DOHH2 (cell line): ENCODE data around the gene PELI3.

ENCODE experiments used
- EZH2phosphoT487 ChIP-seq: fragments of 200-600 bp; sonication (generic); IDR thresholded peaks from 2 replicates; pipeline ENCODE4 v1.6.1; 2017; ENCODE audit warnings: borderline replicate concordance, mild to moderate bottlenecking, antibody characterized with exemption, low read length, moderate library complexity, mixed read lengths
- TF ChIP-seq, protein P1 (sequence below): fragments of 200-600 bp; sonication (generic); IDR thresholded peaks from one replicate; pipeline ENCODE4 v1.5.1; 2014; ENCODE audit warnings: antibody characterized with exemption, mild to moderate bottlenecking, low read depth, low read length; ENCODE audit not compliant: poor library complexity, severe bottlenecking

DNA sequence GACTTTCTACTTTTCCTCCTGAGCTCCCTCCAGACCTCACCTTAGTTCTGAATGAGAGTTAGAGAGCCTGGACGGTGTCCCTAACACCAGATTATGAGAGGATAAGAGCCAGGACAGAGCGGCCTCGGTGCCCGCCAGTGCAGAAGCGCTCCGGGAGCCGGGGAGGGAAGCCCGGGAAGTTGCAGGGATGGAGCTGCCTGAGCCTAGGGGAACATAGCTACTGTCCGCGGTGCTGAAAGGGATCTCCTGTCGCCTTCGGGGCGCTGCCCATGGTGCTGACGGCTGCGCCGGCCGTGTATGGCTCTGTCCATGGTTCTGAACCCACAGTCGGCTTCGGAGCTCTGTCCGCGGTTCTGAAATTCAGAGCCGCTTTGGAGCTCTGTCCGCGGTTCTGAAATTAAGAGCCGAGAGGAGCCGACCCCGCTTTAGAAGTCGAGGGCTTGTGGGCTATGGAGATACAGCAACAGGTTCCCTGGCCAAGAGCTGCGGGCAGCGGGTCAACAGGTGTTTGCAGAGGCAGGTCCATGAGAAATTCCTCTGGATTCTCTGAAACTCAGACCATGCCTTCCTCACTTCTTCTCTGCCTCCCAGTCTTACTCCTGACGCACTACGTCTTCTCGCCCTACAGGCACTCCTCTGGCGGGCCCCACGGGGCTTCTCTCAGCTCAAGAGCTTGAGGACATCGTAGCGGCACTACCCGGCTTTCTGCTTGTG lies 45.1 kb upstream of the PELI3 start:
- no peak for TF ChIP-seq EZH2phosphoT487
- TF ChIP-seq, protein P1, sequence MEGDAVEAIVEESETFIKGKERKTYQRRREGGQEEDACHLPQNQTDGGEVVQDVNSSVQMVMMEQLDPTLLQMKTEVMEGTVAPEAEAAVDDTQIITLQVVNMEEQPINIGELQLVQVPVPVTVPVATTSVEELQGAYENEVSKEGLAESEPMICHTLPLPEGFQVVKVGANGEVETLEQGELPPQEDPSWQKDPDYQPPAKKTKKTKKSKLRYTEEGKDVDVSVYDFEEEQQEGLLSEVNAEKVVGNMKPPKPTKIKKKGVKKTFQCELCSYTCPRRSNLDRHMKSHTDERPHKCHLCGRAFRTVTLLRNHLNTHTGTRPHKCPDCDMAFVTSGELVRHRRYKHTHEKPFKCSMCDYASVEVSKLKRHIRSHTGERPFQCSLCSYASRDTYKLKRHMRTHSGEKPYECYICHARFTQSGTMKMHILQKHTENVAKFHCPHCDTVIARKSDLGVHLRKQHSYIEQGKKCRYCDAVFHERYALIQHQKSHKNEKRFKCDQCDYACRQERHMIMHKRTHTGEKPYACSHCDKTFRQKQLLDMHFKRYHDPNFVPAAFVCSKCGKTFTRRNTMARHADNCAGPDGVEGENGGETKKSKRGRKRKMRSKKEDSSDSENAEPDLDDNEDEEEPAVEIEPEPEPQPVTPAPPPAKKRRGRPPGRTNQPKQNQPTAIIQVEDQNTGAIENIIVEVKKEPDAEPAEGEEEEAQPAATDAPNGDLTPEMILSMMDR = no peak
